GM19238 (cell line): Measurements from ENCODE around the gene CISD3.

Experiments used
- DNase-seq: peaks from one replicate; pipeline ENCODE4 v3.0.0; 2011; ENCODE audit warnings: low spot score; ENCODE audit not compliant: insufficient read length

The CISD3 gene

GRCh38 chr17:38729886-38730525 lies at the start of gene CISD3:
Gene CISD3 (plus strand): TSS chr17:38730341. CDS start chr17:38730359, 18 bp downstream.
- peak; percentile 97 for DNase-seq

- no peak for DNase-seq
Observed at GRCh38 chr17:38681096-38681495, 49.0 kb upstream of the CISD3 start.

- no peak for DNase-seq
Observed at GRCh38 chr17:38685491-38685890, 44.6 kb upstream of the CISD3 start.

- DNase-seq: no peak
Observed at GRCh38 chr17:38687286-38687685, 42.9 kb upstream of the CISD3 start.

- no peak for DNase-seq
Observed at GRCh38 chr17:38690386-38690785, 39.8 kb upstream of the CISD3 start.

GRCh38 chr17:38691154-38691553 lies 39.0 kb upstream of the CISD3 start:
- DNase-seq: no peak

- DNase-seq: no peak
Observed at GRCh38 chr17:38693700-38694329, 36.3 kb upstream of the CISD3 start.

GRCh38 chr17:38697061-38697820 lies 32.9 kb upstream of the CISD3 start:
- no peak for DNase-seq

- DNase-seq: no peak
Observed at GRCh38 chr17:38698760-38699159, 31.4 kb upstream of the CISD3 start.

- DNase-seq: peak; percentile 45
Observed at GRCh38 chr17:38701504-38702165, 28.5 kb upstream of the CISD3 start.

GRCh38 chr17:38702166-38702915 lies 27.8 kb upstream of the CISD3 start:
- DNase-seq: peak; percentile 70

- DNase-seq: no peak
Observed at GRCh38 chr17:38702916-38703741, 27.0 kb upstream of the CISD3 start.

- DNase-seq: peak; percentile 90
Observed at GRCh38 chr17:38703742-38704605, 26.2 kb upstream of the CISD3 start.

GRCh38 chr17:38704606-38705522 lies 25.3 kb upstream of the CISD3 start, which contains the start of gene MLLT6:
Gene MLLT6 (plus strand): TSS chr17:38705273. CDS start chr17:38705633, 360 bp downstream.
- DNase-seq: peak; percentile 79

- DNase-seq: peak; percentile 39
Observed at GRCh38 chr17:38705523-38705802, 24.7 kb upstream of the CISD3 start.

GRCh38 chr17:38705803-38706504 lies 24.2 kb upstream of the CISD3 start:
- peak; percentile 45 for DNase-seq

- no peak for DNase-seq
Observed at GRCh38 chr17:38706505-38707216, 23.5 kb upstream of the CISD3 start.
